GM18951 (cell line): ENCODE measurements around the gene PODN.

Source experiments
- POLR2A ChIP-seq: IDR thresholded peaks from 4 replicates; pipeline ENCODE4 v1.6.1; 2011; ENCODE audit warnings: mild to moderate bottlenecking; ENCODE audit not compliant: insufficient read length, insufficient read depth; ENCODE audit errors: extremely low read depth
- in situ Hi-C: fragments of 300-500 bp; cut with MboI; formaldehyde crosslinking; loops from one replicate; pipeline ENCODE4 v1.12.0; 2022; ENCODE audit warnings: low sequenced_read_pairs, mixed read lengths, inconsistent platforms; ENCODE audit not compliant: unreplicated experiment

Gene PODN

GRCh38 chr1:53082826-53083455 lies 20.9 kb downstream of the PODN start:
- in situ Hi-C loops = no loop called here
- TF ChIP-seq POLR2A = no peak

- in situ Hi-C loops = no loop called here
- no peak for TF ChIP-seq POLR2A
These were observed 21.9 kb downstream of the PODN start for GRCh38 chr1:53083636-53084588.

- in situ Hi-C loops = no loop called here
These were observed 22.6 kb downstream of the PODN start for GRCh38 chr1:53084589-53084971.

GRCh38 chr1:53085405-53085804 lies 23.4 kb downstream of the PODN start:
- TF ChIP-seq POLR2A = no peak
- in situ Hi-C loops = no loop called here

More at GRCh38 chr1:53084589-53084971, 22.6 kb downstream of the PODN start:
- TF ChIP-seq POLR2A = no peak

- in situ Hi-C loops = no loop called here
- no peak for TF ChIP-seq POLR2A
These were observed 24.6 kb downstream of the PODN start for GRCh38 chr1:53086491-53087070.

GRCh38 chr1:53087332-53088285 lies 25.6 kb downstream of the PODN start:
- in situ Hi-C loops = no loop called here
- no peak for TF ChIP-seq POLR2A

GRCh38 chr1:53088616-53089300 lies 26.7 kb downstream of the PODN start:
- in situ Hi-C loops = no loop called here
- TF ChIP-seq POLR2A = no peak

- in situ Hi-C loops = no loop called here
- TF ChIP-seq POLR2A = no peak
These were observed 27.6 kb downstream of the PODN start for GRCh38 chr1:53089478-53090226.

GRCh38 chr1:53090227-53091147 lies 28.5 kb downstream of the PODN start:
- in situ Hi-C loops = no loop called here
- TF ChIP-seq POLR2A = no peak

- TF ChIP-seq POLR2A = no peak
- in situ Hi-C loops = no loop called here
These were observed 30.0 kb downstream of the PODN start for GRCh38 chr1:53091841-53092645.
